ENCODE results near the gene BRD4.

BRD4 gene

DNA sequence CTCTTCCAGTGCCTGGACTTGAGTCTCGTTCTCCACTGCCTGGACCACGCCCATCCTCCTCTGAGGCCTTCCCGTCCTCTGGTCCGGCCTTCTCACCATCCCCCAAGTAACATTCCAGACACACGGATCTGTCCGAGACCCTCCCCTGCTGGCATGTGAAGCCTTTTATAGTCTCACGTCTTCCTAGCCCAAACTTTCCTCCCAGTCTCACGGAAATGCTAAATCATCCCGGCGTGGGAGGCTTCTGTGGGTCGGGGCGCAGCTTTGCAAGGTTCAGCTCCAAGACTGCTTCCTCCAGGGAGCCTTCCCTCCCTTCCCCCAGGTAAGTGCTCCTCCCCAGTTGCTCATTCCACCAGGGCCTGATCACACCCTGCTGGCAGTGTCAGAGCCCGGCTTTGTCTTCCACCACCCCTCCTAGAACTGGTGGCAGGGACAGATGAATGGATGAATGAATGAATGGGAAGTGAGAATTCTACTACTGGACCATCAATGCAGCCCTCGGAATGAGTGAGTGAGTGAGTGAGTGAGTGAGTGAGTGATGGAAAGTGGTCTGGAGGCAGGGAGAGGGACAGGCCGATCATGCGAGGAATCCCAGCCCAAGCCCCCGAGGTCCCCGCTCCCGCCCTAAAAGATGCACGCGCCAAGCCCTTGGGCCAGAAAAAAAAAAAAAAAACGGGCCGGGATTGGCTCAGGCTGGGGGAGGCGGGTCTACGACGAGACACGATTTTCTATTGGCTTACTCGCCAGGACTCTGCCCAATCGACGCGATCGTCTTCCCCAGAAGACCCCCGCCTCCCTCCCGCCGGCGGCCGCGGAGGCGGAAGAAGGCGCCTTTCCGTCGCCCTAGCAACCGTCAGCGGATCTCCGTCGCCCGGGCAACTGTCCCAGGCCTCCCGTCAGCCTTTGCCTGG is 109.3 kb downstream of the BRD4 start:
- peak; percentile 80 for DNase-seq

DNA sequence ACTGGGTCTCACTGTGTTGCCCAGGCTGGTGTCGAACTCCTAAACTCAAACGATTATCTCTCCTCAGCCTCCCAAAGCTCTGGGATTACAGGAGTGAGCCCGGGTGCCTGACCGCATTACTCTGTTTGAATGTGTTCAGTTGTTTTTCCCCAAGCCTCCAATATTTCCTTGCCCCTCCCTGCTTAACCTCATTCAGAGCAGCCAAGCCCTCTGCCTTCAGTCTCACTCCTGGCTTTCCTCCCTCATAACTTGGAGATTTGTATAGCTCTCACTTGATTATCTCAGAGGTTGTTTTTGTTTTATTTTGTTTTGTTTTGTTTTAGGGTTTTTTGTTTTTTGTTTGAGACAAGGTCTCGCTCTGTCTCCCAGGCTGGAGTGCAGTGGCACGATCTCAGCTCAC is 111.5 kb downstream of the BRD4 start:
- no peak for DNase-seq

DNA sequence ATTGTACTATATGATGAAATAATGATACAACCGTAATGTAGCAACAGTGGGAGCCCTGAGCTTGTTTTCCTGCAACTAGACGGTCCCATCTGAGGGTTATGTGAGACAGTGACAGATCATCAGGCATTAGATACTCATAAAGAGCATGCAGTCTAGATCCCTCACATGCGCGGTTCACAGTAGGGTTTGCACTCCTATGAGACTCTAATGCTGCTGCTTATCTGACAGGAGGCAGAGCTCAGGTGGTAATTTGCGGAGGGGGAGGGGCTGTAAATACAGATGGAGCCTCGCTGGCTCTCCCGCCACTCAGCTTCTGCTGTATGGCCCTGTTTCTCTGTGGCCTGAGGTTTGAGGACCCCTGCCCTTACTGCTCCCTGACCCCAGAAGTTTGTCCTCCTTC is 113.8 kb downstream of the BRD4 start:
- DNase-seq: no peak

DNA sequence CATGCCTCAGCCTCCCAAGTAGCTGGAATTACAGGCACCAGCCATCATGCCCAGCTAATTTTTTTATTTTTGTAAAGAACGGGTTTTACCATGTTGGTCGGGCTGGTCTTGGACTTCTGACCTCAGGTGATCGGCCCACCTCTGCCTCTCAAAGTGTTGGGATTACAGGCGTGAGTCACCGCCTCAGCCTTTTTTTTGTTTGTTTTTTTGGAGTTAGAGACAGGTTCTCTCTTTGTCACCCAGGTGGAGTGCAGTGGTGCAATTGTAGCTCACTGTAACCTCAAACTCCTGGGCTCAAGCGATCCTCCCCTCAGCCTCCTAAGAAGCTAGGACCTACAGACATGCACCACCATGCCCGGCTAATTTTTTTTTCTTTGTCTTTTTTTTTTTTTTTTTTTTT is 116.0 kb downstream of the BRD4 start:
- no peak for DNase-seq

GRCh38 chr19:15213715-15214381 is 118.5 kb downstream of the BRD4 start:
- no peak for DNase-seq

GRCh38 chr19:15212711-15213110 is 119.6 kb downstream of the BRD4 start:
- DNase-seq: no peak

GRCh38 chr19:15210323-15210781 is 122.0 kb downstream of the BRD4 start:
- no peak for DNase-seq

GRCh38 chr19:15201374-15202023 is 130.8 kb downstream of the BRD4 start:
- DNase-seq: no peak

GRCh38 chr19:15200553-15201364 is 131.6 kb downstream of the BRD4 start, which contains the start of gene NOTCH3:
Gene NOTCH3 (minus strand): TSS chr19:15200995. CDS start chr19:15200905, 90 bp downstream.
- DNase-seq: no peak

GRCh38 chr19:15199661-15200552 is 132.4 kb downstream of the BRD4 start:
- DNase-seq: no peak

DNA sequence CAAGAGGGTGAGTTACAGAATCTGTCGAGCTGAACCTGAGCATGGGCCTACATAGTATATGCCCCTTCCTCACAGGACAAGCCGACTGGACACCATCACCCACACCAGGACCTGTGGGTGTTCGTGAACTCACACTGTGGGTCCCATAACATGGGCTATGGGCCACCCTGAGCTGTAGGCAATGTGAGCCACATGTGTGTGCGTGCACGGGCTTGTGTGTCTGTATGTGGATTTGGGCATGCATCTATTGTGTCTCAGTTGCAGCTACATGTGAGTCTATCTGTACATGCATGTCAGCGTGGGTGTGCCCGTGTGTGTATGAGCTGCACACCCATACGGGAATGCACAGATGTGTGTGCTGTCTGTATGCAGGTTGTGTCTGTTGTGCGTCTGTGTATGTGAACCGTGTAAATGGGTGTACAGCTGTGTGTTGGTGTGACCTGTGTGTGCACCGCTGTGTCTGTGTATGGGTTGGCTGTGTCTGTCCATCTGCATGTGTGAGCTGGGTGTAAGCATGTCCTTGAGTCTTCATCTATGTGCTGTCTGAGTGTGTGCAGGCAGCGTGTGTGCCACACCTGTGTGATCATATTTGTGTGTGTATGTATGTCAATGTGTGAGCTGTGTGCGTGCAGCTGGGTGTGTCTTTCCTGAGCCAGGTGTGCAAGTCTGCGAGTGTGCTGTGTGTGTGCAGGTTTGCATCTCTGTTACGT is 133.2 kb downstream of the BRD4 start:
- DNase-seq: no peak

DNA sequence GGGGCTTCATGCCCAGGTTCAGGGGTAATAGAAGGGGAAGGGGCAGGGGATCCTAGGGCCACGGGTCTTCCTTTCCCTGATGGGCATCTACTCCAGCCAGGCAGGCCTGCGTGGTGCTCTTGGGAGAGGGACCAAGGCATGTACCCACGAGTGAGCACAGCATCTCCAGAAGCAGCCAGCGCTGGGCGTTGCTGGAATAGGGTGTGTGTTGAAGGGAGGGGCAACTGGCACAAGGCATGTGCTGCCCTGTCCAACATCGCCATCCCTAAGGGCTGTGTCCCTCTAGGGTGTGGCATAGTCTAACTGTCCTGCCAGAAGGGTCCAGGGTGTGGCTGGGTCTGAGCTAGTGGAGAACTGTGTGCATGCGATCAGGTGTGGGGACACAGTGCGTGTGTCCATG is 134.4 kb downstream of the BRD4 start:
- DNase-seq: no peak

GRCh38 chr19:15197275-15197941 is 134.9 kb downstream of the BRD4 start:
- DNase-seq: no peak

DNA sequence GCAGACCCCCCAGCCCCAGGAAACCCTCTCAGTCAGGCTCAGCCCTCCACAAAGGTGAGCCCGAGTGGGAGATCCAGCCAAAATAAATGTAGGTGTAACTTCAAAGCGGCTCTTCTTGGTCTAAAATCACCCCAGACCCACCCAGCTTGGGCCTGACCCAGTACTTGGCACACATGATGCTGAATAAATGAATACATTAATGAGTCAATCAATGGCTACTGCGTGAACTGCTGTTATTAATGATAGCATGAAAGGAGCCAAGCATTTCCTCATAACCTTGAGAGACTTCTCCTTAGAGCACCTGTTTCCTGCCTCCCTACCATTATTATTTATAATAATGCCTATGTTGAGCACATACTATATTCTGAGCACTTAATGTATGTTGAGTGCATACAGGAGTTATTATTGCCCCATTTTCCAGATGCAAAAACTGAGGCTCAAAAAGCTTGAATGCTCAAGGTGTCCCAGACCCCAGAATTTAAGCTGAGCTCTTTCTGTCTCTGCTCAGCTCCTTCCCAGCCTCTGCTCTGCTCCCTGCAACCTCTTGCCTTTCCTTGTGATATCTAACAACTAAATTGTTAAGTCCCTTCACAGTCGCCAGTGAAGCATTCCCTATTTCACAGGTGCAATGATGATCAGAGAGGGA is 135.9 kb downstream of the BRD4 start:
- DNase-seq: no peak

GRCh38 chr19:15195371-15196334 is 136.7 kb downstream of the BRD4 start:
- DNase-seq: peak; percentile 12

DNA sequence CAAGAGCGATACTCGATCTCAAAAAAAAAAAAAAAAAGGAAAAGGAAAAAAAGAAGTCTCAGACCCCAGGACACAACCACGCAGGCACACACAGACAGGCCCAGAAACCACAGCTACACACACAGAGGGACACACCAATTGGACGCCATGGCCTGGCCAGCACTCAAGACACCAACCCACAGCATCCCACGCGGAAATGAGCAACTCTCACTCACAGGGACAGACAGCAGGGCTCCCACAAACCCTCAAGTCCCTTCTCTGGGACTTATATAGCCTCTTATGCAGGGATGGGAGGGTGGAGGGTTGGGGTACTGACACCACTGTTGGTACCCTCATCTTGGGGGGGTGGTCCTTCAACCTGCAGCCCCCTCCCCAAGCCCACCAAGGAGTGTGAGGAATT is 137.4 kb downstream of the BRD4 start:
- DNase-seq: no peak

GRCh38 chr19:15191982-15192381 is 140.4 kb downstream of the BRD4 start:
- no peak for DNase-seq

DNA sequence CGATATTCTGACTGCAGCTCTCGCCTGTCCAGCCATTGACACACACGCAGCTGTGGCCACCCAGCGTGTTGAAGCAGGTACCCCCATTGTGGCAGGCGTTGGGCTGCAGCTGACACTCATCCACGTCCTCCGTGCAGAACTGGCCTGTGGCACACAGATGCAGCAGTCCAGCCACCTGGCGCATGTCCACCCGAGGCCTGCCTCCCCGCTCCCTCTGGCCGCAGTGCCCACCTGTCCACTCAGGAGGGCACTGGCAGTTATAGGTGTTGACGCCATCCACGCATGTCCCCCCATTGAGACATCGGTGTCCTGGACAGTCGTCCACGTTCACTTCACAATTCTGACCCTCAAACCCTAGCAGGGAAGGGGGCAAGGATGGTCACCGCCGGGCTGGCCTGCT is 140.8 kb downstream of the BRD4 start:
- no peak for DNase-seq

- no peak for DNase-seq
Observed at GRCh38 chr19:15188851-15189250, 143.5 kb downstream of the BRD4 start.
